HG02642 (cell line): ENCODE data around the gene WDR81.
"Not testable (repeated sequence)": the region's sequence is repeated elsewhere in the genome, so short reads cannot be mapped to it uniquely, and the experiment has no call there.

Experiments
- ATAC-seq: cut with Tn5 transposase; IDR thresholded peaks from one replicate; pipeline ENCODE4 v1.9.1; 2021; ENCODE audit warnings: mild to moderate bottlenecking; ENCODE audit not compliant: unreplicated experiment, poor library complexity

WDR81 gene

GRCh38 chr17:1750628-1751027 is 26.1 kb downstream of the WDR81 start:
- ATAC-seq, result no peak

GRCh38 chr17:1752425-1753262 is 28.1 kb downstream of the WDR81 start:
- no peak for ATAC-seq

- no peak for ATAC-seq
Observed at GRCh38 chr17:1753767-1754429, 29.4 kb downstream of the WDR81 start.

GRCh38 chr17:1754430-1755112 is 30.1 kb downstream of the WDR81 start:
- ATAC-seq, result no peak

- ATAC-seq, result no peak
Observed at GRCh38 chr17:1755252-1755826, 30.8 kb downstream of the WDR81 start.

GRCh38 chr17:1755827-1756262 is 31.3 kb downstream of the WDR81 start:
- ATAC-seq, result no peak

- ATAC-seq, result no peak
Observed at GRCh38 chr17:1758807-1759206, 34.3 kb downstream of the WDR81 start.

GRCh38 chr17:1759529-1759928 is 35.0 kb downstream of the WDR81 start:
- ATAC-seq, result no peak

- ATAC-seq, result no peak
Observed at GRCh38 chr17:1762233-1762900, 37.9 kb downstream of the WDR81 start.

- ATAC-seq, result no peak
Observed at GRCh38 chr17:1762901-1763898, 38.7 kb downstream of the WDR81 start.

GRCh38 chr17:1764284-1764683 is 39.8 kb downstream of the WDR81 start:
- ATAC-seq, result no peak

- not testable (repeated sequence) for ATAC-seq
Observed at GRCh38 chr17:1764705-1765104, 40.2 kb downstream of the WDR81 start.

- no peak for ATAC-seq
Observed at GRCh38 chr17:1765576-1765975, 41.1 kb downstream of the WDR81 start.

GRCh38 chr17:1766382-1767135 is 42.1 kb downstream of the WDR81 start:
- ATAC-seq, result no peak

- no peak for ATAC-seq
Observed at GRCh38 chr17:1767358-1767757, 42.9 kb downstream of the WDR81 start.

GRCh38 chr17:1769822-1770477 is 45.4 kb downstream of the WDR81 start:
- no peak for ATAC-seq

- ATAC-seq, result not testable (repeated sequence)
Observed at GRCh38 chr17:1773000-1773695, 48.6 kb downstream of the WDR81 start.
